SH-SY5Y (cell line): ENCODE data around the gene RTF2.

Experiments
- GATA2 ChIP-seq: IDR thresholded peaks from 2 replicates; pipeline ENCODE4 v1.6.1; 2011; ENCODE audit warnings: mild to moderate bottlenecking, low read depth, low read length
- GATA3 ChIP-seq: IDR thresholded peaks from 2 replicates; pipeline ENCODE4 v1.6.1; 2011; ENCODE audit warnings: low read depth, mild to moderate bottlenecking, low read length, moderate library complexity

GRCh38 chr20:56488566-56488965, 20.1 kb downstream of the RTF2 start:
- TF ChIP-seq GATA3 (no peak), GATA2 (no peak)
